Measurements from ENCODE around the gene ST3GAL3. TPM values are rescaled to one million over a fixed set of nuclear protein-coding genes. Genes with fewer than 3 reads are reported as not detected.

The ST3GAL3 gene
- total and polyA plus RNA-seq, 10 of the 15 experiments (the other 5 are each of a cell fraction or from before 2014, with no cell fraction given) = 1.2 to 19.3 (median 11.0) TPM

DNA sequence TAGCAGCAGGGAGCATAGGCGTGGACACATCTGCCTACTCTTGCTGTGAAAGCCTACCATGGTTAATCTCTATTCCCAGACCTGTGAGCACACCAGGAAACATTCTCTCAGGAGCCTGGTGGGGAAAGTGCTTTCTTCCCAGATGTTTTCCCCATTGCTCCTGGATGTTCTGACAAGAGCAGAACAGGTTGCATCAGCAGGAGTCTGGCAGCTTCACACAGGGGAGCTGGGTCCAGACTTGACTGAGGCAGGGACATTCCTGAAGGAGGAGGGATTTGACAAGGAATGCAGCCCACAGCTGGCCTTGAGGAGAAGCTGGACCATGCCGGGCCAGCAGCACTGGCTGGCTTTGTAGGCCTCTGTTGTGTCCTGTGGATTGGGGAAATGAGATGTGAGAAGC, 205.3 kb downstream of the ST3GAL3 start (continued):
- TF ChIP-seq, protein P1, sequence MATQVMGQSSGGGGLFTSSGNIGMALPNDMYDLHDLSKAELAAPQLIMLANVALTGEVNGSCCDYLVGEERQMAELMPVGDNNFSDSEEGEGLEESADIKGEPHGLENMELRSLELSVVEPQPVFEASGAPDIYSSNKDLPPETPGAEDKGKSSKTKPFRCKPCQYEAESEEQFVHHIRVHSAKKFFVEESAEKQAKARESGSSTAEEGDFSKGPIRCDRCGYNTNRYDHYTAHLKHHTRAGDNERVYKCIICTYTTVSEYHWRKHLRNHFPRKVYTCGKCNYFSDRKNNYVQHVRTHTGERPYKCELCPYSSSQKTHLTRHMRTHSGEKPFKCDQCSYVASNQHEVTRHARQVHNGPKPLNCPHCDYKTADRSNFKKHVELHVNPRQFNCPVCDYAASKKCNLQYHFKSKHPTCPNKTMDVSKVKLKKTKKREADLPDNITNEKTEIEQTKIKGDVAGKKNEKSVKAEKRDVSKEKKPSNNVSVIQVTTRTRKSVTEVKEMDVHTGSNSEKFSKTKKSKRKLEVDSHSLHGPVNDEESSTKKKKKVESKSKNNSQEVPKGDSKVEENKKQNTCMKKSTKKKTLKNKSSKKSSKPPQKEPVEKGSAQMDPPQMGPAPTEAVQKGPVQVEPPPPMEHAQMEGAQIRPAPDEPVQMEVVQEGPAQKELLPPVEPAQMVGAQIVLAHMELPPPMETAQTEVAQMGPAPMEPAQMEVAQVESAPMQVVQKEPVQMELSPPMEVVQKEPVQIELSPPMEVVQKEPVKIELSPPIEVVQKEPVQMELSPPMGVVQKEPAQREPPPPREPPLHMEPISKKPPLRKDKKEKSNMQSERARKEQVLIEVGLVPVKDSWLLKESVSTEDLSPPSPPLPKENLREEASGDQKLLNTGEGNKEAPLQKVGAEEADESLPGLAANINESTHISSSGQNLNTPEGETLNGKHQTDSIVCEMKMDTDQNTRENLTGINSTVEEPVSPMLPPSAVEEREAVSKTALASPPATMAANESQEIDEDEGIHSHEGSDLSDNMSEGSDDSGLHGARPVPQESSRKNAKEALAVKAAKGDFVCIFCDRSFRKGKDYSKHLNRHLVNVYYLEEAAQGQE (IDR thresholded peaks at IDR 0.05; ENCODE audit: low read depth, low read length) = no peak
- TF ChIP-seq HCFC1 (IDR thresholded peaks at IDR 0.05; ENCODE audit: low read length) = no peak
- TF ChIP-seq SMAD1 (IDR thresholded peaks at IDR 0.05; ENCODE audit: low read depth, partially characterized antibody) = no peak
- no peak for TF ChIP-seq NR2C2 (IDR thresholded peaks at IDR 0.05; ENCODE audit: borderline replicate concordance, control insufficient read depth, insufficient read length, low read depth)
- no peak for TF ChIP-seq WRNIP1 (IDR thresholded peaks at IDR 0.05; ENCODE audit: borderline replicate concordance, low read depth, low read length)
- TF ChIP-seq RAD51 (IDR thresholded peaks at IDR 0.05) = no peak
- TF ChIP-seq KLF5 (IDR thresholded peaks at IDR 0.05; ENCODE audit: partially characterized antibody) = no peak

DNA sequence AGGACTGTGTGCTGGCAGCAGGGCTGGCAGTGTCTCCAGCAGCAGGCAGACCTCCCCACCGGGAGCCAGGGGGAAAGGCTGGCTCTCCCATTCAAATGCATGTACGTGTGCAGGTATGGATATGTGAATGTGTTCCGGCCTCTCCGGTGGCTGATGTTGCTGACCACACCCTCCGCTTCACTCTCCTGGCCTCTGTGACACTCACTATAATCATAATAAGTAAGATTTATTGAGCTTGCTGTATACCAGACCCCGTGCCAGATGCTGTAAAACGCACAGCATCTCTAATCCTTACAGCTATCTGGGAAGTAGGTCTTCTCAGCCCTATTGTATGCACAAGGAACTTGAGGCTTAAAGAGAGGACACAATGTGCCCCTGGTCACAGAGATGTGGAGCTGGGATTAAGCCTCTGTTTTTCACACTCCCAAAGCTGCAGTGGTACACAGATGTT, 205.7 kb downstream of the ST3GAL3 start:
- in situ Hi-C loops (cut with MboI) (no loop called here), intact Hi-C loops (cut with micrococcal nuclease; ENCODE audit: unreplicated experiment) (no loop called here)
- ChIA-PET RAD21 (ENCODE audit: unreplicated experiment) (interaction anchor here (2.6 to 7.1 kb wide), 2 partner anchors 22 to 148 kb away, joined by 7 to 73 read pairs; no protein-coding TSS in a partner anchor), SMC1A (ENCODE audit: uncharacterized antibody, unreplicated experiment) (interaction anchor here (0.6 to 7.1 kb wide), 3 partner anchors 22 to 148 kb away, joined by 3 to 74 read pairs (median 11); no protein-coding TSS in a partner anchor), CTCF (interaction anchor here (0.6 to 5.5 kb wide), 4 partner anchors 13 to 222 kb away, joined by 3 to 81 read pairs (median 12); partner anchors contain the start of gene ARTN), POLR2A (no interaction called here)
- Histone ChIP-seq H3K27ac (ENCODE audit: control insufficient read depth, insufficient read depth) (no peak overlapping the region), H4K20me1 (ENCODE audit: control insufficient read depth, insufficient read depth) (no peaks in the 10 kb centered on the region), H3K4me3 (no peak overlapping the region), H3K4me1 (ENCODE audit: control insufficient read depth, insufficient read depth, low read length) (no peaks in the 10 kb centered on the region), H2AFZ (ENCODE audit: control insufficient read depth, low read depth, low read length) (no peak overlapping the region), H3K79me2 (ENCODE audit: control insufficient read depth, insufficient read depth, low read length) (no peaks in the 10 kb centered on the region), H3K9me3 (replicated peaks; ENCODE audit: control insufficient read depth, insufficient read depth, low read length) (no peaks in the 10 kb centered on the region), H3K9ac (ENCODE audit: control insufficient read depth, insufficient read depth, low read length) (no peak overlapping the region), H3K4me2 (ENCODE audit: control insufficient read depth, insufficient read depth) (no peak overlapping the region), H3K36me3 (ENCODE audit: control insufficient read depth in 2 of 2, insufficient read depth in 2 of 2, low read length in 1 of 2) (no peaks in the 10 kb centered on the region), H3K27me3 (replicated peaks in 1 of 2; ENCODE audit: control insufficient read depth in 2 of 2, insufficient read depth in 2 of 2, low read length in 1 of 2) (no peaks in the 10 kb centered on the region)
- 91% methylated on average over 7 of the region's 7 CpGs for WGBS (ENCODE audit: insufficient coverage, insufficient replicate concordance, low lambda C conversion rate, missing lambda C conversion rate)
- FAIRE-seq (no peak), ATAC-seq (no peak), DNase-seq (ENCODE audit: low read depth, low spot score) (no peak)
- no TSS peak for BruUV-seq (replicated peaks)
- TF ChIP-seq GABPA (IDR thresholded peaks at IDR 0.05; ENCODE audit: low read depth) (no peak), MYC (IDR thresholded peaks at IDR 0.05; ENCODE audit: insufficient read depth, insufficient read length, insufficient replicate concordance, low read length, severe bottlenecking) (no peak)
- TF ChIP-seq, protein P2, sequence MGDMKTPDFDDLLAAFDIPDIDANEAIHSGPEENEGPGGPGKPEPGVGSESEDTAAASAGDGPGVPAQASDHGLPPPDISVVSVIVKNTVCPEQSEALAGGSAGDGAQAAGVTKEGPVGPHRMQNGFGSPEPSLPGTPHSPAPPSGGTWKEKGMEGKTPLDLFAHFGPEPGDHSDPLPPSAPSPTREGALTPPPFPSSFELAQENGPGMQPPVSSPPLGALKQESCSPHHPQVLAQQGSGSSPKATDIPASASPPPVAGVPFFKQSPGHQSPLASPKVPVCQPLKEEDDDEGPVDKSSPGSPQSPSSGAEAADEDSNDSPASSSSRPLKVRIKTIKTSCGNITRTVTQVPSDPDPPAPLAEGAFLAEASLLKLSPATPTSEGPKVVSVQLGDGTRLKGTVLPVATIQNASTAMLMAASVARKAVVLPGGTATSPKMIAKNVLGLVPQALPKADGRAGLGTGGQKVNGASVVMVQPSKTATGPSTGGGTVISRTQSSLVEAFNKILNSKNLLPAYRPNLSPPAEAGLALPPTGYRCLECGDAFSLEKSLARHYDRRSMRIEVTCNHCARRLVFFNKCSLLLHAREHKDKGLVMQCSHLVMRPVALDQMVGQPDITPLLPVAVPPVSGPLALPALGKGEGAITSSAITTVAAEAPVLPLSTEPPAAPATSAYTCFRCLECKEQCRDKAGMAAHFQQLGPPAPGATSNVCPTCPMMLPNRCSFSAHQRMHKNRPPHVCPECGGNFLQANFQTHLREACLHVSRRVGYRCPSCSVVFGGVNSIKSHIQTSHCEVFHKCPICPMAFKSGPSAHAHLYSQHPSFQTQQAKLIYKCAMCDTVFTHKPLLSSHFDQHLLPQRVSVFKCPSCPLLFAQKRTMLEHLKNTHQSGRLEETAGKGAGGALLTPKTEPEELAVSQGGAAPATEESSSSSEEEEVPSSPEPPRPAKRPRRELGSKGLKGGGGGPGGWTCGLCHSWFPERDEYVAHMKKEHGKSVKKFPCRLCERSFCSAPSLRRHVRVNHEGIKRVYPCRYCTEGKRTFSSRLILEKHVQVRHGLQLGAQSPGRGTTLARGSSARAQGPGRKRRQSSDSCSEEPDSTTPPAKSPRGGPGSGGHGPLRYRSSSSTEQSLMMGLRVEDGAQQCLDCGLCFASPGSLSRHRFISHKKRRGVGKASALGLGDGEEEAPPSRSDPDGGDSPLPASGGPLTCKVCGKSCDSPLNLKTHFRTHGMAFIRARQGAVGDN (IDR thresholded peaks at IDR 0.05) = no peak

Data from GM12878 (cell line).